ENCODE measurements around the gene GABRR2. TPM values are rescaled to one million over a fixed set of nuclear protein-coding genes. Genes with fewer than 3 reads are reported as not detected.

The GABRR2 gene
- total RNA-seq, 2 donors from 2014 or later, result 0.33 to 0.35 TPM

DNA sequence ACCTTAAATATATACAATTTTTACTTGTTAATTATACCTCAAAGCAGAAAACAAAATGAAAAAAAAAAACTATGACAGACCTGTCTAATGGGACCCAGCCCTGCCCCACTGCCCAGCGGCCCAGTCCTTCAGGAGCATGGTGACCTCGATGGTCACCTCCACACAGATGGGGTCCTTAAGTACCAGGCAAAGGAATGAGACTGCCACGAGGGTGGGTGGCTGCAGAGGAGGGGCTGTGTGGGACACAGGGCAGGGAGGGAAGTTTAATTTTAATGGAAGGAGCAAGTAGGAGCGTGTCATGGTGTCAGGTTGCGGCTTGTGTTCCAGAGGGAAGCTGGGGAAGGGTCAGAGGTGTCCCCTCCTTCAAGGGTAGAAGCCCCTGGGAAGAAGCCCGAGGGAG lies 28.6 kb downstream of the GABRR2 start:
- TF ChIP-seq CTCF (IDR thresholded peaks at IDR 0.05), result no peak
- no peak for DNase-seq (ENCODE audit: low spot score)
- Histone ChIP-seq H3K9me3 (no peaks in the 10 kb centered on the region), H3K4me3 (no peak overlapping the region), H3K36me3 (no peaks in the 10 kb centered on the region), H3K4me1 (no peaks in the 10 kb centered on the region), H3K27me3 (no peaks in the 10 kb centered on the region), H3K27ac (no peak overlapping the region)

GRCh38 chr6:89284963-89285735 lies 29.9 kb downstream of the GABRR2 start:
- Histone ChIP-seq H3K4me3 (no peak overlapping the region), H3K4me1 (no peaks in the 10 kb centered on the region), H3K27ac (no peak overlapping the region), H3K36me3 (no peaks in the 10 kb centered on the region), H3K27me3 (no peaks in the 10 kb centered on the region), H3K9me3 (no peaks in the 10 kb centered on the region)
- no peak for DNase-seq (ENCODE audit: low spot score)
- TF ChIP-seq CTCF (IDR thresholded peaks at IDR 0.05), result no peak

DNA sequence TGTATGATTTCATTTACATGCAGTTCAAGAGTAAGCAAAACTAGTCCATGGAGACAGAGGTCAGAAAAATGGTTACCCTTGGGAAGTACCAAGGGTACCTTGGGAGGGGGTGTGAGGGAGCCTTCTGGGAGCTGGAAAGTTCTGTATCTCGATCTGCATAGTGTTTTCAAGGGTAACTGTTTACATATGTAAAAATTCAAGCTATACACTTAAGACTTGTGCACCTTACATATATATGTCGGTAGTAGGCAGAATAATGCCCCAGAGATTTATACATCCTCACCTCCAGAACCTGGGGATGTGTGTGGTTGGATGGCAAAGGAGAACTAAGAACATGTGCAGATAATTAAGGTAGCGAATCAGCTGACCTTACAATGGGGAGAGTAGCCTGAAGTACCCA lies 31.0 kb downstream of the GABRR2 start:
- no peak for TF ChIP-seq CTCF (IDR thresholded peaks at IDR 0.05)
- H3K27me3 ChIP-seq, result no peaks in the 10 kb centered on the region
- H3K9me3 ChIP-seq, result no peaks in the 10 kb centered on the region
- no peak overlapping the region for H3K27ac ChIP-seq
- H3K4me3 ChIP-seq, result no peak overlapping the region
- no peaks in the 10 kb centered on the region for H3K36me3 ChIP-seq
- no peaks in the 10 kb centered on the region for H3K4me1 ChIP-seq
- DNase-seq (ENCODE audit: low spot score), result no peak

DNA sequence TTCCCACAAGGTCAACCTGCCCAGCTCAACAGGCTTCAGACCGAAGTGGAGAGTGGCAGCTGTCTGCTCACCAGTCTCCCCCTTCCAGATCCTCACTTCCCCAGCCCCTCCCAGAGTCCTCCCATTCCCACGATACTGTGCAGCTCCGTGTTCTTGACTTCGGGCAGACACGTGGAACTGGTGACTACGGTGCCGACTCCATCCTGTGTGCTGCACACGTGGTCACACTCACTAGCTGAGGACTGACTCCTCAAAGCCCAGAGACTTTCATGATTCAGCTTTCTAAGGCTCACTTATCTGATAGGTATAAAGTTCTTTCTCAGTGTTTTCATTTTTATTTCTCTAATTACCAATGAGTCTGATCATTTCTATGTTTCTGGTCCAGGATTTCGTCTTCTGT lies 32.4 kb downstream of the GABRR2 start:
- DNase-seq (ENCODE audit: low spot score), result no peak
- Histone ChIP-seq H3K9me3 (no peaks in the 10 kb centered on the region), H3K27me3 (no peaks in the 10 kb centered on the region), H3K4me1 (no peaks in the 10 kb centered on the region), H3K27ac (no peak overlapping the region), H3K36me3 (no peaks in the 10 kb centered on the region), H3K4me3 (no peak overlapping the region)
- no peak for TF ChIP-seq CTCF (IDR thresholded peaks at IDR 0.05)

GRCh38 chr6:89281779-89282246 lies 33.3 kb downstream of the GABRR2 start:
- no peaks in the 10 kb centered on the region for H3K36me3 ChIP-seq
- no peaks in the 10 kb centered on the region for H3K27me3 ChIP-seq
- no peak for DNase-seq (ENCODE audit: low spot score)
- peak in 1 of 2 donors; percentile 19 for TF ChIP-seq CTCF (IDR thresholded peaks at IDR 0.05)
- no peak overlapping the region for H3K27ac ChIP-seq
- H3K9me3 ChIP-seq, result no peaks in the 10 kb centered on the region
- no peak overlapping the region for H3K4me3 ChIP-seq
- no peaks in the 10 kb centered on the region for H3K4me1 ChIP-seq

- H3K4me1 ChIP-seq, result peaks cover 0 to 4% of the 10 kb centered on the region in 2 donors
- no peak overlapping the region for H3K27ac ChIP-seq
- no peak for DNase-seq (ENCODE audit: low spot score)
- H3K4me3 ChIP-seq, result no peak overlapping the region
- no peaks in the 10 kb centered on the region for H3K27me3 ChIP-seq
- no peak for TF ChIP-seq CTCF (IDR thresholded peaks at IDR 0.05)
- no peaks in the 10 kb centered on the region for H3K9me3 ChIP-seq
- H3K36me3 ChIP-seq, result no peaks in the 10 kb centered on the region
Observed at GRCh38 chr6:89278956-89279355, 36.1 kb downstream of the GABRR2 start.

Measured in right atrium auricular region (tissue), 2 donors.